Caco-2 (cell line): ENCODE results near the gene EHF. TPM values are rescaled to one million over a fixed set of nuclear protein-coding genes. Genes with fewer than 3 reads are reported as not detected.

Source experiments
- BruUV-seq: library from RNA; stranded (reverse); fragments of 400-500 nt; replicated peaks from 2 replicates; lab custom pipeline; 2021; lab: Mats Ljungman, UMichigan
- CTCF ChIA-PET: fragments of 300-600 bp; sonication (Branson Sonifier 250); formaldehyde crosslinking; loops from one replicate; lab custom pipeline; 2022; ENCODE audit warnings: antibody characterized with exemption; lab: Charles Lee
- POLR2A ChIA-PET: fragments of 300-600 bp; sonication (Branson Sonifier 250); formaldehyde crosslinking; loops from one replicate; lab custom pipeline; 2022; ENCODE audit warnings: antibody characterized with exemption; lab: Charles Lee
- DNase-seq, 2 experiments: peaks; one replicate each; pipeline versions ENCODE4 v3.0.0 to v3.0.0-alpha.2; 2020 to 2022
- H3K27me3 ChIP-seq: replicated peaks from 2 replicates; pipeline ENCODE4 v1.6.0; 2011; ENCODE audit warnings: low read length; ENCODE audit not compliant: control insufficient read depth, insufficient read depth
- H3K36me3 ChIP-seq: 2 replicates; pipeline ENCODE4 v1.5.1; 2011; ENCODE audit warnings: low read length; ENCODE audit not compliant: control insufficient read depth, insufficient read depth
- H3K4me1 ChIP-seq: fragments of 250-450 bp; sonication (Bioruptor Pico); 2 replicates; pipeline ENCODE4 v1.5.1; 2020; ENCODE audit warnings: mild to moderate bottlenecking
- H3K4me3 ChIP-seq: 2 replicates; pipeline ENCODE4 v1.5.1; 2011; ENCODE audit warnings: low read depth, mild to moderate bottlenecking, control low read depth, low read length
- H3K9me3 ChIP-seq: fragments of 250-450 bp; sonication (Bioruptor Pico); 2 replicates; pipeline ENCODE4 v1.5.1; 2020; ENCODE audit warnings: mild to moderate bottlenecking, moderate library complexity
- H3K27ac Mint-ChIP-seq: one replicate; pipeline ENCODE4 v1.8.0; 2022; ENCODE audit warnings: mixed read lengths; ENCODE audit not compliant: unreplicated experiment
- H3K27me3 Mint-ChIP-seq: one replicate; pipeline ENCODE4 v1.8.0; 2022; ENCODE audit warnings: mixed read lengths; ENCODE audit not compliant: insufficient read depth, unreplicated experiment
- H3K36me3 Mint-ChIP-seq: one replicate; pipeline ENCODE4 v1.8.0; 2022; ENCODE audit warnings: mild to moderate bottlenecking, mixed read lengths; ENCODE audit not compliant: insufficient read depth, unreplicated experiment
- H3K4me1 Mint-ChIP-seq: one replicate; pipeline ENCODE4 v1.8.0; 2022; ENCODE audit warnings: low read depth, mixed read lengths; ENCODE audit not compliant: unreplicated experiment
- H3K4me3 Mint-ChIP-seq: one replicate; pipeline ENCODE4 v1.8.0; 2022; ENCODE audit warnings: mild to moderate bottlenecking, moderate library complexity, mixed read lengths; ENCODE audit not compliant: unreplicated experiment
- H3K9me3 Mint-ChIP-seq: one replicate; pipeline ENCODE4 v1.8.0; 2022; ENCODE audit warnings: mixed read lengths; ENCODE audit not compliant: unreplicated experiment
- CTCF ChIP-seq, 2 experiments: fragments of 200-600 bp in 1 of 2; IDR thresholded peaks; 1 replicate in 1 of 2; 2 replicates in 1 of 2; pipeline versions ENCODE4 v1.5.1 to v1.8.0; 2011 to 2022; ENCODE audit warnings: antibody characterized with exemption in 1 of 2, control low read depth in 1 of 2, inconsistent platforms in 1 of 2, low read depth in 1 of 2, low read length in 1 of 2, mild to moderate bottlenecking in 1 of 2, moderate library complexity in 1 of 2; ENCODE audit not compliant: insufficient read depth in 1 of 2, severe bottlenecking in 1 of 2, unreplicated experiment in 1 of 2
- intact Hi-C: fragments of 100-400 bp; cut with micrococcal nuclease; formaldehyde crosslinking; loops from one replicate; pipeline ENCODE4 v1.10.0; 2022; ENCODE audit not compliant: unreplicated experiment
- total RNA-seq: library from RNA; stranded (reverse); gene quantifications from 2 replicates; pipeline ENCODE4 v1.2.3, GENCODE V29; 2022

Gene EHF
- total RNA-seq, 1 experiment from 2014 or later: 0.11 TPM

GRCh38 chr11:34636127-34636526, 15.2 kb downstream of the EHF start:
- ChIA-PET CTCF (no interaction called here), POLR2A (no interaction called here)
- no peaks in the 10 kb centered on the region for H3K9me3 Mint-ChIP-seq
- H3K9me3 ChIP-seq: no peaks in the 10 kb centered on the region
- H3K4me1 Mint-ChIP-seq: peaks cover 25% of the 10 kb centered on the region
- H3K27me3 ChIP-seq: no peaks in the 10 kb centered on the region
- peaks cover 51% of the 10 kb centered on the region for H3K4me1 ChIP-seq
- BruUV-seq: no TSS peak
- no peak overlapping the region for H3K4me3 Mint-ChIP-seq
- no peaks in the 10 kb centered on the region for H3K36me3 ChIP-seq
- intact Hi-C loops: no loop called here
- no peak overlapping the region for H3K27ac Mint-ChIP-seq
- H3K27me3 Mint-ChIP-seq: no peaks in the 10 kb centered on the region
- no peaks in the 10 kb centered on the region for H3K36me3 Mint-ChIP-seq
- no peak for DNase-seq
- no peak for TF ChIP-seq CTCF (IDR thresholded peaks at IDR 0.05; ENCODE audit: insufficient read depth in 1 of 2, low read depth in 1 of 2, low read length in 1 of 2, severe bottlenecking in 1 of 2, unreplicated experiment in 1 of 2)
- no peak overlapping the region for H3K4me3 ChIP-seq

GRCh38 chr11:34637303-34637702, 16.4 kb downstream of the EHF start:
- ChIA-PET CTCF (no interaction called here), POLR2A (no interaction called here)
- Mint-ChIP-seq H3K27ac (no peak overlapping the region), H3K4me1 (peaks cover 34% of the 10 kb centered on the region), H3K27me3 (no peaks in the 10 kb centered on the region), H3K9me3 (no peaks in the 10 kb centered on the region), H3K4me3 (no peak overlapping the region), H3K36me3 (no peaks in the 10 kb centered on the region)
- Histone ChIP-seq H3K36me3 (no peaks in the 10 kb centered on the region), H3K27me3 (no peaks in the 10 kb centered on the region), H3K9me3 (no peaks in the 10 kb centered on the region), H3K4me3 (no peak overlapping the region), H3K4me1 (peaks cover 54% of the 10 kb centered on the region)
- intact Hi-C loops: no loop called here
- no peak for TF ChIP-seq CTCF (IDR thresholded peaks at IDR 0.05; ENCODE audit: insufficient read depth in 1 of 2, low read depth in 1 of 2, low read length in 1 of 2, severe bottlenecking in 1 of 2, unreplicated experiment in 1 of 2)
- no TSS peak for BruUV-seq
- no peak for DNase-seq

- POLR2A ChIA-PET: interaction anchor here (0.6 kb wide), 1 partner anchor 38 kb away, joined by 3 read pairs; no protein-coding TSS in a partner anchor
- Mint-ChIP-seq H3K27ac (peak overlapping the region; percentile 66), H3K9me3 (no peaks in the 10 kb centered on the region), H3K4me3 (no peak overlapping the region), H3K36me3 (no peaks in the 10 kb centered on the region), H3K27me3 (no peaks in the 10 kb centered on the region), H3K4me1 (peaks cover 48% of the 10 kb centered on the region)
- Histone ChIP-seq H3K4me3 (no peak overlapping the region), H3K36me3 (no peaks in the 10 kb centered on the region), H3K4me1 (peaks cover 57% of the 10 kb centered on the region), H3K27me3 (no peaks in the 10 kb centered on the region), H3K9me3 (no peaks in the 10 kb centered on the region)
- DNase-seq: no peak
- BruUV-seq: no TSS peak
- TF ChIP-seq CTCF (IDR thresholded peaks at IDR 0.05; ENCODE audit: insufficient read depth in 1 of 2, low read depth in 1 of 2, low read length in 1 of 2, severe bottlenecking in 1 of 2, unreplicated experiment in 1 of 2): no peak
- CTCF ChIA-PET: interaction anchor here (0.6 kb wide), 1 partner anchor 8 kb away, joined by 9 read pairs; no protein-coding TSS in a partner anchor
- intact Hi-C loops: no loop called here
Observed at GRCh38 chr11:34638897-34639296, 18.0 kb downstream of the EHF start.
